Hepatocyte (in vitro differentiated cells): Measurements from ENCODE around the gene RFTN1.

ENCODE experiments used
- EZH2 ChIP-seq: fragments of 200-600 bp; sonication (generic); IDR thresholded peaks from 2 replicates; pipeline ENCODE4 v1.6.1; 2016; ENCODE audit warnings: antibody characterized with exemption, mild to moderate bottlenecking, borderline replicate concordance
- TF ChIP-seq, protein P1 (sequence below): fragments of 200-600 bp; sonication (generic); IDR thresholded peaks from 2 replicates; pipeline ENCODE4 v1.5.1; 2016; ENCODE audit warnings: antibody characterized with exemption, mild to moderate bottlenecking; ENCODE audit not compliant: poor library complexity

DNA sequence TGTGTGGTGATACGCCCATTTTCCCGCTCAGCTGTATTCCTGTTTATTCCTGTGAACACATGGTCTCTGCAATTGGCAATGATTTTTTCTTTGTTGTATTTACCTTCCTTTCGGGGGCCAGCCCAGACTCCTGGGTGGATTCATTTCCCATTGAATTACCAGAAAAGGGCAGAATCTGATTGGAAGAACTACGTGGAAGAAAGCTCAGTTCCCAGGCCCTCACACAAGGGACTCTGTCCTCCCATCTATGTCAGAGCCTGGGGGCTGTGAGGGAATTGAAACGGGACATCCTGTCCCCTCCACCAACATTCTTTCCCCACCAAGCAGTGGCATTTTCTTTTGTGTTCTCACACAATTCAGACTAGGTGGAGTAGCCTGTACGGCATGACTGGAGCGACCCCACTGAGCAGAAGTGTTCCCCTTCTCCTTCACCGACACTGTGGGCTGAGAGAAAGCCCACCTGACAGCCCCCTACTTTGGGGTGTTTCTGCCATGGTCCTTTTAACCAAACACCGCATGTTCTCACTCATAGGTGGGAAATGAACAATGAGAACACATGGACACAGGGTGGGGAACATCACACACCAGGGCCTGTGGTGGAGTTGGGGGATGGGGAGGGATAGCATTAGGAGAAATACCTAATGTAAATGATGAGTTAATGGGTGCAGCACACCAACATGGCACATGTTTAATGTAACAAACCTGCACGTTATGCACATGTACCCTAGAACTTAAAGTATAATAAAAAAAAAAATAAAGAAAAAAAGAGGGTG is 32.1 kb upstream of the RFTN1 start:
- TF ChIP-seq, protein P1, sequence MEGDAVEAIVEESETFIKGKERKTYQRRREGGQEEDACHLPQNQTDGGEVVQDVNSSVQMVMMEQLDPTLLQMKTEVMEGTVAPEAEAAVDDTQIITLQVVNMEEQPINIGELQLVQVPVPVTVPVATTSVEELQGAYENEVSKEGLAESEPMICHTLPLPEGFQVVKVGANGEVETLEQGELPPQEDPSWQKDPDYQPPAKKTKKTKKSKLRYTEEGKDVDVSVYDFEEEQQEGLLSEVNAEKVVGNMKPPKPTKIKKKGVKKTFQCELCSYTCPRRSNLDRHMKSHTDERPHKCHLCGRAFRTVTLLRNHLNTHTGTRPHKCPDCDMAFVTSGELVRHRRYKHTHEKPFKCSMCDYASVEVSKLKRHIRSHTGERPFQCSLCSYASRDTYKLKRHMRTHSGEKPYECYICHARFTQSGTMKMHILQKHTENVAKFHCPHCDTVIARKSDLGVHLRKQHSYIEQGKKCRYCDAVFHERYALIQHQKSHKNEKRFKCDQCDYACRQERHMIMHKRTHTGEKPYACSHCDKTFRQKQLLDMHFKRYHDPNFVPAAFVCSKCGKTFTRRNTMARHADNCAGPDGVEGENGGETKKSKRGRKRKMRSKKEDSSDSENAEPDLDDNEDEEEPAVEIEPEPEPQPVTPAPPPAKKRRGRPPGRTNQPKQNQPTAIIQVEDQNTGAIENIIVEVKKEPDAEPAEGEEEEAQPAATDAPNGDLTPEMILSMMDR = no peak
- no peak for TF ChIP-seq EZH2
